Measurements from ENCODE around the gene ITFG1. TPM values are rescaled to one million over a fixed set of nuclear protein-coding genes. Genes with fewer than 3 reads are reported as not detected.

ITFG1 gene
- 45.8 and 151 TPM in 2 replicates for total RNA-seq

DNA sequence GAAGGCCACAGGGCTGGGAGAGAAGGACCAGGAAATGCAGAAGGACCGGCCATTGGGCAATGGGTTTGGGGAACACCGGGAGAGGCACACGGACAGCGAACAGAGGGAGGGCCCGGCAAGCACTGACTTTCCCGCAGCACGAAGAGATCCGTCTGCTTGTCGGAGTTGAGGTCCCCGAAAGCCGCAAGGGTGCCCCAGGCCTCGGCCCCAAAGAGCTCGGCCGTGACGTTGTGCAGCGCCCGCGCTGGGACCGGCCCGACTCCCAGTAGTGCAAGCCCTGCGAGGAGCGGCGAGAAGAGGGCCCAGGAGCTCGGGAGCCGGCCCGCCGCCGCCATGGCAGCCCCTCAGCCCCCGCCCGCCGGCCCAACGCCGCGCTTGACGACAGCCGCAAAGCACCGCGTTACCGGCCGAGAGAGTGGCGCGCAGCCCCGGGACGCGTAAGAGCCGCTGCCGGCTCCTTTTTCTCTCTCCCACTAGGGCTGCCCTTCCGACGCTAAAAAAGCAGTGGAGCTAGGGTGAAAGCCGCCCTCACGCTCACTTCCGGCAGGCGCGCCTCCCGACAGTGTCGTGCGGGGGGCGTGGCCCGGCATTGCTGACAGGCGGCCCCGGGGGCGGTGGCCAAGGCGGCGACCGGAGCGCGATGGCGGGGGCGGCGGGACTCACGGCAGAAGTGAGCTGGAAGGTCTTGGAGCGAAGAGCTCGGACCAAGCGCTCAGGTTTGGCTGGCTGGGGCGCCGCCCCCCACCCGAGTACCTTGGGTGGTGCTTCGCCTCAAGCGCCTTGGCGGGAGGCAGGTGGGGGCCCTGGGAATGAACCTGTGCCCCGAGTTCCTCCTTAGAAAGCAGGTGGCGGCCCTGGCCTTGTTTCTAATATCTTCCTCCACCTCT, at the start of gene ITFG1, which contains the start of gene PHKB:
TSS of gene ITFG1 (minus strand) at position 353 of the 887 bp plus-strand sequence. CDS start at position 335, 18 bp downstream.
TSS of gene PHKB (plus strand) at position 621 of the 887 bp plus-strand sequence. CDS start at position 641, 20 bp downstream.

DNA sequence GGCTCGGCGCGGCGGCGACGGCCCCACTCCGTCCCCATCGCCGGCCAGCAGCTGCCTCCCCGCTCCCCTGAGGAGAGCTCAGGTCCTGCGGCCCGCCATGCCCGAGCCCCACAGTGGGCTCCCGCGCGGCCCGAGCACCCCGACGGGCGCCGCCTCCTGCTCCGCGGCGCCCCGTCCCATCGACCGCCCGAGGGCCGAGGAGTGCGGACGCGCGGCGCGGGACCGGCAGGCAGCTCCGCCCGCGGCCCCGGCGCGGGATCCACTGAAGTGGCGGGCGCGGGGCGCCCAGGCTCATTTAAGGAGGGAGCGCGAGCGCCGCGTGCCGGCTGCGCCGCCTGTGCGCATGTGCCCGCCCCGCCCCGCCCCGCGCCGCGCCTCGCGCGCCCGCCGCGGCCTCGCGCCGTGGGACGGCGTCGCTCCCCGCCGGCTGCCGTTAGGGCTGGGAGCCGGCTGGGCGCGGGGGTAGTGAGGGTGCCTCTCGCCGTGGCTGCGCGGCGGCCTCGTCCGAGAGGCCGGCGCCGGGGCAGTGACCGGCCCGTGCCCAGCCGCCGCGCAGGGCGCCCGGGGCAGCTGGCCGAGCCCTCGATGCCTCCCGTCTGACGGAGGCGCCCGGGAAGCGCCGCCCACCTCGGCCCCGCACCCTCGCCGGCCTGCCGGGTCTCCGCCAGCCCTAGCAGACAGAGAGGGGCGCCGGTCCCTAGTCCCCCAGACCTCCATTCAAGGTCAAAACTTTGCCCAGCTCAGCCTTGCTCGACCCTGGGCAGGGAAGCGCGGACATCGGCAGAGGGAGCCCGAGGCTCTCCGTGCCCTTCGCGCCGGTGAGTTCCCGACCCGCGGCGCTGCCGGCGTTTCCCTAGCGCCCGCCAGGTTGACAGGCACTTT, 316.9 kb downstream of the ITFG1 start, which contains the start of gene NETO2:
TSS of gene NETO2 (minus strand) at position 269 of the 882 bp plus-strand sequence. CDS start 333 bp downstream, outside the sequence.

Other genes starting within 250 kb of the ITFG1 start
- 58.7 and 110 TPM in 2 replicates for gene PHKB, start 268 bp upstream of the ITFG1 start, total RNA-seq